Loucy (cell line): ENCODE measurements around the gene MAN1C1.
A peak's percentile ranks its signal among the peaks of the same experiment; 100 is the strongest.

Experiments
- H2AFZ ChIP-seq: fragments of 200-600 bp; sonication (generic); 2 replicates; pipeline ENCODE4 v1.6.0; 2016; ENCODE audit warnings: antibody characterized with exemption, mild to moderate bottlenecking, low read length, moderate library complexity
- H3F3A ChIP-seq: fragments of 200-600 bp; 2 replicates; pipeline ENCODE4 v1.6.0; 2016; ENCODE audit warnings: antibody characterized with exemption, low read depth, mild to moderate bottlenecking
- H3K27me3 ChIP-seq: fragments of 200-600 bp; sonication (generic); 2 replicates; pipeline ENCODE4 v1.6.1; 2014; ENCODE audit warnings: low read length, mild to moderate bottlenecking; ENCODE audit not compliant: insufficient read depth, poor library complexity, severe bottlenecking
- H3K36me3 ChIP-seq: fragments of 200-600 bp; sonication (generic); 2 replicates; pipeline ENCODE4 v1.6.1; 2016; ENCODE audit warnings: low read length; ENCODE audit not compliant: insufficient read depth
- H3K4me1 ChIP-seq: fragments of 200-600 bp; sonication (generic); 2 replicates; pipeline ENCODE4 v1.5.1; 2014; ENCODE audit warnings: low read length, mild to moderate bottlenecking; ENCODE audit not compliant: insufficient read depth, poor library complexity, severe bottlenecking
- H3K4me2 ChIP-seq: fragments of 200-600 bp; sonication (generic); 2 replicates; pipeline ENCODE4 v1.6.0; 2014; ENCODE audit warnings: antibody characterized with exemption, low read length, low read depth, mild to moderate bottlenecking; ENCODE audit not compliant: poor library complexity, severe bottlenecking
- H3K4me3 ChIP-seq: fragments of 200-600 bp; sonication (generic); 2 replicates; pipeline ENCODE4 v1.5.1; 2014; ENCODE audit warnings: low read length, mild to moderate bottlenecking, mixed read lengths; ENCODE audit not compliant: poor library complexity, severe bottlenecking
- H3K79me2 ChIP-seq: fragments of 200-600 bp; sonication (generic); 2 replicates; pipeline ENCODE4 v1.6.1; 2014; ENCODE audit warnings: low read length; ENCODE audit not compliant: insufficient read depth
- H3K9ac ChIP-seq: fragments of 200-600 bp; sonication (generic); 2 replicates; pipeline ENCODE4 v1.6.0; 2014; ENCODE audit warnings: mild to moderate bottlenecking, low read depth, low read length, moderate library complexity; ENCODE audit not compliant: poor library complexity, severe bottlenecking
- H3K9me2 ChIP-seq: fragments of 200-600 bp; sonication (generic); replicated peaks from 2 replicates; pipeline ENCODE4 v1.6.1; 2016; ENCODE audit warnings: low read depth, low read length, mixed read lengths
- H3K9me3 ChIP-seq: fragments of 200-600 bp; sonication (generic); 2 replicates; pipeline ENCODE4 v1.6.1; 2014; ENCODE audit warnings: mild to moderate bottlenecking, antibody characterized with exemption, low read length, low read depth; ENCODE audit not compliant: insufficient read depth
- H4K20me1 ChIP-seq: fragments of 200-600 bp; sonication (generic); 2 replicates; pipeline ENCODE4 v1.6.0; 2014; ENCODE audit warnings: antibody characterized with exemption, low read length, mild to moderate bottlenecking; ENCODE audit not compliant: insufficient read depth, poor library complexity, severe bottlenecking
- CTCF ChIP-seq: fragments of 200-600 bp; sonication (generic); conservative IDR thresholded peaks from 2 replicates; pipeline ENCODE4 v1.5.1; 2014; ENCODE audit warnings: mild to moderate bottlenecking, antibody characterized with exemption, low read length
- EZH2phosphoT487 ChIP-seq: fragments of 200-600 bp; IDR thresholded peaks from 2 replicates; pipeline ENCODE4 v1.6.1; 2018; ENCODE audit warnings: antibody characterized with exemption, mild to moderate bottlenecking, moderate library complexity, borderline replicate concordance

The MAN1C1 gene

GRCh38 chr1:25580927-25581326 is 35.7 kb upstream of the MAN1C1 start:
- no peaks in the 10 kb centered on the region for H3F3A ChIP-seq
- H3K79me2 ChIP-seq: no peaks in the 10 kb centered on the region
- no peaks in the 10 kb centered on the region for H3K9me2 ChIP-seq
- H3K27me3 ChIP-seq: no peaks in the 10 kb centered on the region
- H3K4me3 ChIP-seq: no peak overlapping the region
- H3K9ac ChIP-seq: no peak overlapping the region
- H3K9me3 ChIP-seq: no peaks in the 10 kb centered on the region
- H4K20me1 ChIP-seq: no peaks in the 10 kb centered on the region
- no peak overlapping the region for H2AFZ ChIP-seq
- TF ChIP-seq EZH2phosphoT487 (no peak), CTCF (no peak; the same call in 1 of the 2 replicates)
- no peak overlapping the region for H3K4me2 ChIP-seq
- no peaks in the 10 kb centered on the region for H3K36me3 ChIP-seq
- H3K4me1 ChIP-seq: no peaks in the 10 kb centered on the region

GRCh38 chr1:25581764-25582163 is 34.8 kb upstream of the MAN1C1 start:
- Histone ChIP-seq H4K20me1 (no peaks in the 10 kb centered on the region), H2AFZ (no peak overlapping the region), H3F3A (no peaks in the 10 kb centered on the region), H3K9ac (no peak overlapping the region), H3K36me3 (no peaks in the 10 kb centered on the region), H3K9me2 (no peaks in the 10 kb centered on the region), H3K4me1 (no peaks in the 10 kb centered on the region), H3K27me3 (no peaks in the 10 kb centered on the region), H3K9me3 (no peaks in the 10 kb centered on the region), H3K79me2 (no peaks in the 10 kb centered on the region), H3K4me2 (no peak overlapping the region), H3K4me3 (no peak overlapping the region)
- TF ChIP-seq CTCF: no peak
- no peak for TF ChIP-seq EZH2phosphoT487

- no peaks in the 10 kb centered on the region for H3F3A ChIP-seq
- no peaks in the 10 kb centered on the region for H3K36me3 ChIP-seq
- TF ChIP-seq CTCF (no peak), EZH2phosphoT487 (no peak)
- H4K20me1 ChIP-seq: no peaks in the 10 kb centered on the region
- H3K79me2 ChIP-seq: no peaks in the 10 kb centered on the region
- H3K4me2 ChIP-seq: no peak overlapping the region
- no peaks in the 10 kb centered on the region for H3K9me2 ChIP-seq
- no peak overlapping the region for H3K9ac ChIP-seq
- peak overlapping the region; percentile 15; the same call in 1 of the 2 replicates for H2AFZ ChIP-seq
- H3K4me1 ChIP-seq: no peaks in the 10 kb centered on the region
- H3K27me3 ChIP-seq: no peaks in the 10 kb centered on the region
- H3K9me3 ChIP-seq: no peaks in the 10 kb centered on the region
- no peak overlapping the region for H3K4me3 ChIP-seq
These were observed 32.8 kb upstream of the MAN1C1 start for GRCh38 chr1:25583519-25584370.
